TTC549 (cell line): ENCODE results near the gene UBASH3A.

ENCODE experiments used
- FAIRE-seq: peaks from 2 replicates; lab custom pipeline; 2012; peaks lifted over from hg19 to GRCh38; lab: Jason Lieb, UNC

Gene UBASH3A

DNA sequence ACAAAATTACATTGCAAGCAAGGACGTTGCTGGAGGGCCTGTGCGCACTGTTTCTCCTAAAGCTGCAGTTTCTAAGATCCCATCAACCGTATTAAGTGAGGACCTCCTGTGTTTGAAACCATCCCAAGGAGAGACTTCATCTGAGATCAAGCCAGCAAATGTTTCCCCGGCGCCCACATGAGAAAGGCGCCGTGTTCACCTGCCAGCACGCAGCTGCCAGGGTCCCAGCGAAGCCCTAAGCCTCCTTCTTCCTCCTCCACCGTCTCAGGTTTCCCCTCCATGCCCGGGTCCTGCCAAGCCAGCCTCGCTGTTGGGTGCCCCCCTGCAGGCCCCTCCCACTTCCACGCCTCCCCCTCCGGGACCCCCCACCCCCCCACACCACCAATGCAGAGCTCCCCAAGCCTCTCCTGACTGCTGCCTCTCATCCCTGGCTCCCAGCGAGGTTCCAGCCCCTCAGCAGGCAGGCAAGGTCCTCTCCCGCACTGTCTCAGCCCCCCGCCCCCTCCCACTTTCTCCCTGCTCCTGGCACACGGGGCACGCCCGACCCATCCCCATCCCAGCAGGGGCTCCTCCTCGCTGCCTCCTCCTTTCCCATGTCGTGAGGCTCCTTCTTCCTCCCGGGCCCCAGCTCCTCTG lies 28.7 kb upstream of the UBASH3A start:
- no peak for FAIRE-seq

DNA sequence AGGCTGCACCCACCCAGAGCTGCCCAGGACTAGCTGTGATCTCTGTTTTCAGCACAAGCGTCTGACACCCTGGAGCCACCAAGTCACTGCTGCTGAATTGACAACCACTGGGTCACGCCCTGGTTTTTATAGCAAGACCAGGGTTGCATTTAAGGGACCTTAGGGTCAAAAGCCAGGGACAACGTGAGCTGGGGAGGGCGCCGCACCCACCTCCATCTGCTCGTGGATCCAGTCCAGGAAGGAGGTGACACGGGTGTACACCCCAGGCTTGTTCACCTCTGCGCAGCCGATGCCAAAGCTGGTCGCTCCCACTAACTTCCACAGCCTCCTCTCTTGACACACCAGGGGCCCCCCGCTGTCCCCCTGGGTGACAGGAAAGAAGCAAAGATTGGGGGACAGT lies 28.2 kb upstream of the UBASH3A start:
- no peak for FAIRE-seq

DNA sequence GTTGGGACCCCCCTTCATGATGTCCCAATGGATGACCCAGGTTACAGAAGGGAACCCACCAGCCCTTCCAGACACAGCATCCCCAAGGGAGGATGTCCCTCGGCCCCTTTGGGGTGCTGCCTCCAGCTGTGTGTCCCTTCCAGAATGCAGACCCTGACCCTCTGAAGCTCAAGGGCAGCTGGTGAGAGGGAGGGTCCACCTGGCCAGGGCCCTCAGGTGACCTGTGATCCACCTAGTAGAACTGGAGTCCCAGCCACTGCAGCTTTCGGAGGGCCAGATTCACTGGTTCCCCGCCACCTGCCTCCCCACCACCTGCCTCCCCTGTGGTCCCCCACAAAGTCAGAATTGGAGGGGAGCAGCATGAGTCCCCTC lies 27.8 kb upstream of the UBASH3A start:
- no peak for FAIRE-seq

DNA sequence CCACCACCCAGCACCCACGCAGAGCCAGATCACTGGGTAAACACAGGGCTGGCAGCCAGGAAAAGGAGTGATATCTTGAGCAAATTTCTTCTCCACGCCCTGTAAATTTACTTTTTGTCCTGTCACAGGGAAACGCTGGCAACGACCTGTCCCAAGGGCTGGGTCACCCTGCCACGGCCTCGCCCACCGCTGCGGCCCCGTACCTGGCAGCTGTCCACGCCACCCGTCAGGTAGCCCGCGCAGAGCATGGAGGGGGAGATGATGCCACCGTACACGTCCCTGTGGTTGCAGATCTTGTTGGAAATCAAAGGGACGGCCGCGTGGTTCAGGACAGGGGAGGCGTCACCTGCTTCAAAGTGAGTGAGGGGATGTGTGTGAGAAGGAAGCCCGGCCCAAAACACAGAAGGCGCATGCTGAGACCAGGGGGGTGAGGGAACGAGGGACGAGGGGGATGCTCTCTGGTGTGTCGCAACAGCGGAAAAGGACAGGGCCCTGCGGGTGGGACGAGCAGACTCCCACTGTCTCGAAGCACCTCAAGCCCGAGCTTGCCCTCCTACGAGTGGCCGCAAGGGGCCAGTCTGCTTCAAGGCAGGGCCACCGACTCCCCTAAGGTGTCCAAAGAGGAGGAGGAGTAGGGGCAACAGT lies 27.2 kb upstream of the UBASH3A start:
- no peak for FAIRE-seq

DNA sequence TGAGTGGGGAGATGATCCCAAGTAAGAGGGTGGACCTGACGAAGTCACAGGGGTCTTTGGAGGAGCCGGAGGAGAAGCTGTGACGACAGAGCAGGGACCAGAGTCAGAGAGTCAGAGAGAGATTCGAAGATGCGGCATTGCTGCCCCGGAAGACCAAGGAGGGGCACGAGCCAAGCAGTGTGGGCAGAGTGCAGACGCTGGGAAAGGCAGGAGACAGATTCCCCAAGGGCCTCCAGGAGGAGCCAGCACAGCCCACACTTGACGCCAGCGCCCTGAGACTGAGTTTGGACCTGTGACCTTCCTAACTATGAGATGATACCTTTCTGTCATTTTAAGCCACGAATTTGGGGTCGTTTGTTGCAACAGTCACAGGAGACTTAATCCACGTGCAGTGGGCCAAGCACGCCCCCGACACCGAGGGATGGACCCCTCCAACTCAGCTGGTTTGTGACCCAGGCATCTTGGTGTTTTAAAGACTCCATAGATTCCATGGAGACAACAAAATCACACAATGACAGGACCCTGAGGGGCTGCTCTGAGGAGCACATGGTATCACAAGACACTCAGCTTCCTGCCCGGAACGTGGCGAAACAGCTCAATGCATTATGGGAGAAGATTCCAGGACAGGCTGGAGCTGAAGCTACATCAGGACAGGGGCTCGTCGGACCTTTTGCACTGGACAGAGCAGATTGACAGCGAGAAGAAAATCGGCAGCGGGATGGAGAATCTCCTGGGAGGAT lies 26.3 kb upstream of the UBASH3A start:
- FAIRE-seq: no peak

DNA sequence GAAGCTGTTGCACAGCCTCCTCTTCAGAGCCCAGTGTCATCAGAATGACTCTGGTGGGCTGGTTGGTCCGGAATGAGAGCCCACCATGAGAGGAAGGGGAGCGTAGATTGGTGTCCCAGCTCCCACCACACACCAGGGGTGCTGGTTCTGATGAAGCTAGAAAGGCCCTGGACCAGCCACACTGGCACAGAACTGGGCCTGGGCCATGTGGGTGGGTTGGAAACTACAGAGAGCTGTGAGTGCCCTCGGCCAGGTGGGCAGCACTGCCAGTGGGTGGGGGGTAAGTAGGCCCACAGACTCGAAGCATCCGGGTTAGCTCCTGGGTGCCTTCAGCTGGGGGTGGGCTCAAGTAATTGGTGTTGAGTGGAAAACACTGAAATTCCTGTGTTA lies 25.8 kb upstream of the UBASH3A start:
- no peak for FAIRE-seq

DNA sequence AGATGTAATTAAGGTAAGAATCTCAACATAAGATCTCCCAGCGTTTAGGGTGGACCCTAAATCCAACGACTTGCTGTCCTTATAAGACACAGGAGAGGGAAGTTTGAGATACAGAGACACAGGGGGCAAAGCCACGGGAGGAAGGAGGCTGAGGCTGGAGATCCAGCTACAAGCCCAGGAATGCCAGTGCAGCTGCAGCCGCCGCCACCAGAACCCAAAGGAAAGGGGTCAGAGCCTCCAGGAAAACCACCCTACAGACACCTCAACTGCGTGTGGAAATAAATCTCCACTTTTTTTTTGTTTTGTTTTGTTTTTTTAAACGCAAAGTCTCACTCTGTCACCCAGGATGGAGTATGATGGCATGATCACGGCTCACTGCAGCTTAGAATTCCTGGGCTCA lies 25.3 kb upstream of the UBASH3A start:
- FAIRE-seq: no peak

DNA sequence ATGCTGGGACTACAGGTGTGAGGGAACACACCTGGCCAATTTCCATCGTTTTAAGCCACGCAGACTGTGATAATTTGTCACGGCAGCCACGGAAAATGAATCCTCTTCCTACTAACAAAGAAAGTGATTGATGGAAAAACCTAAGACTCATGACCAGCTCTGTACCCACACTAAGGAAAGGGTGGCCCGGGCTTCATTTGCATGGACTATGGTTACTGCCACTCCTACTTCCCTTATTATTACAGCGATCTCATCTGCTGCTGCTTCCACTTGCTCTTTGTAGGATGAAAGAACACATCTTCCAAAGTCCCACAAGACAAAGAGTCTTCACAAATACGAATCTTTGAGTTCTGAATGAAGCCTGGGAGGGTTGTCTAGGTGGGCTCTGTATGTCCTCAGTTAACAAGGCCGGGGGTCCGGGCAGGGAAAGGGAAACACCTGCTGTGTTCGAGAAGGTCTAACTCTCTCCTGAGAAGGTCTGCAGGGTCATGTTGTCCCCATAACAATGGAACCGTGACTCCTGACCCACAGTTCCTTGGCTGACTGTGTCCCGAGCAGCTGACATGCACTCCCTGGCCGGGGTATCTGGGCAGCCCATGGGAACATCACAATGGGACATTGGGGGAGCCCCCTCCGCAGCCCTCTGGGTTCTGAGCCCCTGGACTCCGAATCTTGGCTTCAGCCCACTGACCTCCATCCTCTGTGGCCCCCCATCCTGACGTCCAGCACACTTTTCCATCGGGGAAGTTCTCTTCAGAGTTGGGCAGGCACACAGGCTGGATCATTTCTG lies 24.1 kb upstream of the UBASH3A start:
- FAIRE-seq: no peak

DNA sequence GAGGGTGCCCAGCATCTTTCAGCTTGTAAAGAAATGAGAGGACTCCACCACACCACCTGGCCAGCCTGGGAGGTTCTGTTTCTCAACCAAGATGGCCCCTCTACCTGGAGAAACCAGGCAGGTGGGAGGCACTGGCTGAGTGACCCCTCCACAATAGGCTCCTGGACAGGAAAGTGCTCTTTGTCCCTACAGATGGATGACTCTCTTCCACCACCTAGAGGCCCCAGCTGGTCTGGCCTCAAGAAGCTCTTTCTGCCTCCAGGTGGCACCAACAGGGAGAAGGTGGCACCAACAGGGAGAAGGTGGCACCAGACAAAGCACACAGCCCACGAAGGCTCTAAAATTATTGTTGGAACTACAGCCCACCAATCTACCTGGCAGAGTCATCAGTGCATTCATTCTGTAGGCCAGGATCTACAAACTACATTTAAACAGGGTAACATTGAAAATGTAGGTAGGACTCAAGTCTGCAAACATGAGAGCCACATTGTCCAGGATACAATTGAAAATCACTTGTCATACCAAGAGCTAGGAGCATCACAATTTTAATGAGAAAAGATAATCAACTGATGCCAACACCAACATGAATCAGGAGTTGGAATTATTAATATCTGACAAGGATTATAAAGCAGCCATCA lies 22.2 kb upstream of the UBASH3A start:
- no peak for FAIRE-seq

DNA sequence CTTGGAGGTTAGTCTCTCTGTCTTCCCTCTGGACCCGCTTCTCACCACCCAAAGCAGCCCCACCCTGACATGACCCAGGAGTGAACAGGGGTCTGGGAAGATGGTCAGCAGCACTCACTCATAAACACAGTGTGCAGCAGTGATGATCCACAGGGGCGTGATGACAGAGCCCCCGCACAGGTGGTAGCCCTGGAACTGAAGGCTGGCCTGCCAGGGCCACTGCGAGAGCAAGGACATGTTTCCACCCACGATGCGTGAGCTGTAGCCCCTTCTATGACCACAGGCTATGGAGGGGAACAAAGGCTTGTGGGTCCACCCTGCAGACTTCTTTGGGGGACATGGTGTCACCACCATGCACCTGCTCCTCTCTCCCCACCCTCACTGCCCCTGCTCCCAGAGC lies 20.8 kb upstream of the UBASH3A start:
- FAIRE-seq: no peak

DNA sequence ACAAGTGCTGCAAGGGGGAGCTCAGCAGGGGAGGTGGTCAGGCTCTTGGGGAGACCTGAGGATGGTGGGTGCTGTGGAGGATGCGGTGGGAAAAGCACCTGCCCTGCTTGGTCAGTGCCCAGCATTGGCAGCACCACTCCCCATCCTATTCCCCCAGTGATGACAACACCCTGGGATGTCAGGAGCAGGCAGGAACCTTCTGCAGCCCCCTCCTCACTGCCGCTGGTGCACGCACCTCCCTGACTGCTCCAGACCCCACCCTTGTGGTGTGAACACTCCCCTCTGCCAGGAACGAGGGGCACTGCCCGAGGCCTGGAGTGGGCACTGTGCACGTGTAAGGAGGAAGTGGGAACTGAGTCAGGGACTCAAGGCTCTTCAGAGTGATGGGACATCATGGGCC lies 20.4 kb upstream of the UBASH3A start:
- FAIRE-seq: no peak

DNA sequence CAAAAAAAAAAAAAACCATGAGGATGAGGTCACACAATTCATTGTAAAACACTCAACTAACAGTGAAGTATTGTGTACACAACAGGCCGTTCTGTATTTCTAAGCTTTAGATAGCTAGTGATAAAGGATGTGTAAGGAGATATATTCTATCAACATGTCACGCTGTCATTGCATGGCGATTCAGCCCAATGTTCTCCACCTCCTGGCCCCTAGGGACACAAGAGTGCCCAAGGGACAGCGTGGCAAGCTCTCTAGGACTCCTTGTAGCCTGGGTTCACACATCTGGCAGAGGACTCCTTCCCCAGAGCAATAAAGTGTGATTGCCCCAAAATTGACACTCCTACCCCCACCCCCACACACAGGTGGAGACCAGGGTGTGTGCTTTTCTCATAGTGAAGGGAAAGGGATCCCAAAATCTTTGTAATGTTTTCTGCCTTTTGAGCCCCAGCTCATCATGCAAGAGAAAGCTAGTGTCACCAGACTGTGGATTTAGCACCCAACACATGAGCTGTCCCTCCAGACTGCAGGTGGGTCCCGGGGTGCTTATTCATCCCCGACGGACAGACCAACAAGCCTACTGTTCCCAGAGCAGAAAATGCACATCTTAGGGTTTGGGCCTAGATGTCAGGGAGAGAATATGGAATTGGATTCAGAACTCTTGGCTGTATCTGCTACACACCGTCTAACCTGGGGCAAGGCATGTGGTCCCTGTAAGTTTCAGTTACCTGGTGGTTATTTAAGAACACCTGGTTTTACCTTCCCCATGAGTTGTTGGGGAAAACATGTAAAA lies 19.4 kb upstream of the UBASH3A start:
- no peak for FAIRE-seq

DNA sequence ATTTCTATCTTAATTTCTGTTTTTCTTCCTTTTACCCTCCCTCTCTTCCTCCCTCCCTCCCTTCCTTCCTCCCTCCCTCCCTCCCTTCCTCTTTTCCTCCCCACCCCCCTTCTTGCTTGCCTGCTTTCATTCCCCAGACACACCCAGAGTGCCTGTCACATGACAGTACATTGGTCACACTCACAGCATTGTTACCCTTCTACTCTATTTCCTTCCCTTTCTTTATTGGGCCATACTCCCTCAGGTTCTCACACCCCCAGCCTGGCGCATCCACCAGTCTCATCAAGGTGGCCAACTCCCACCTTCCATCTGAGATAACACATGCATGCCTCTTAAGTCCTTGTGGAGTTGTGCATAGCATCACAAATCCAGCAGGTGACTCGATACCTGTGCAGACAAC lies 18.7 kb upstream of the UBASH3A start:
- FAIRE-seq: no peak

DNA sequence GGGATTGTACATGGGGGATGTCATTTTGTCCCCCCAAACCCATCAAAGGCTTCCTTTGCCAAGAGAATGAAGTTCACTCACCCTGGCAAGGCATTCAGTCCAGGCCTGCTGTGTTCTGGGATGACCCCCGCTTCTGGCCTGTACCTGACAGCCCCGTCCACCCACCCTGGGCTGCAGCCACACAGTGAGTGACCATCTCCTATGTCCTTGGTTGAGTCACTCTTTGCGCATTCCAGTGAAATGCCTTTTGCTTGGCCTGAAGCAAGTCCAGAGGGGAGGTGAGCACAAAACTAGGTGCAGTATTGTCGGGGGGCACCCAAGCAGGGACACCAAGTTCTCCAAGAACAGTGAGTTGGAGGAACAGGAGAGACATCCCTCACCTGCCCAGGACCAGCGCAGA lies 18.1 kb upstream of the UBASH3A start:
- FAIRE-seq: no peak

DNA sequence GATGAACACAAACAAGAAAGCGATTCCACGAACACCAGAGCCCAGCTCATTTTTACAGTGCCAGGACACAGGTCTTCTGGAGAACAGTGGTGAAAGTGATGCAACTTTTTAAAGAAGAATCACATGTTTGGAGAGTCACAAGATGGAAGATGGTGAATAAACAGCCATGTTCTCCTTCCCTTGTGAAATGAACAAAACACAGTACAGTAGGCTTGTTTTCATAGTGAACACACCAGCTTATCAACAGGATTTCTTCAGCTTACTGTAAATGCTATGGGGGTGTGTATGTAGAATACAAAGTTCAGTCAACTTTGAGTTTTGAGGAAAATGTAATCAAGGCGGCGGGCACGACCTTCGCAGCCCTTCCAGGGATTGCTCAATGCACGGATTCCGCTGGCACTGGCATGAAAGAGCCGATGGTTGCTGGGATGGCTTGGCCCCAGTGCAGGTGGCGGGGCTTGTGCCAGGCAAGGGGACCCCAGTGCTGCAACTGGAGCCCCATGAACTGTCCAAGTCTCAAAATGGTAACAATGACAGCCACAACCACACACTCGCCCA lies 17.6 kb upstream of the UBASH3A start:
- no peak for FAIRE-seq

DNA sequence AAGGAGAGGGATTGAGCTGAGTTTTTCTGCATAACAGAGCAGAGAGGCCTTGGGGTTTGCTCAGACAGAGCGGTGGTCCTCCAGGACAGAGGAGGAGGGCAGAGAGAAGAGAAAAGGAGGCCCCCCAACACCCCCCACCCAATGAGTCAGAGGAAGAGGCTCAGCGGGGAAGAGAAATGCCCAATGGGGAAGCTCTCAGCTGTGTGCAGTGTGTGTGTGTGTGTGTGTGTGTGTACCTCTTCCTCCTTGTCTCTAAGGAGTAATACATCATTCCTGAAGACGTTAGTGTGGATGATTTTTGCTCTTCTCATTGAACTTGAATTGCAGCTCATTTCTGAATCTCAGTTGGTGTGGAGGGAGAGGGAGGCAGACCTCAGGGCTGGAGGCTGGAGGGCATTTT lies 16.5 kb upstream of the UBASH3A start:
- no peak for FAIRE-seq

DNA sequence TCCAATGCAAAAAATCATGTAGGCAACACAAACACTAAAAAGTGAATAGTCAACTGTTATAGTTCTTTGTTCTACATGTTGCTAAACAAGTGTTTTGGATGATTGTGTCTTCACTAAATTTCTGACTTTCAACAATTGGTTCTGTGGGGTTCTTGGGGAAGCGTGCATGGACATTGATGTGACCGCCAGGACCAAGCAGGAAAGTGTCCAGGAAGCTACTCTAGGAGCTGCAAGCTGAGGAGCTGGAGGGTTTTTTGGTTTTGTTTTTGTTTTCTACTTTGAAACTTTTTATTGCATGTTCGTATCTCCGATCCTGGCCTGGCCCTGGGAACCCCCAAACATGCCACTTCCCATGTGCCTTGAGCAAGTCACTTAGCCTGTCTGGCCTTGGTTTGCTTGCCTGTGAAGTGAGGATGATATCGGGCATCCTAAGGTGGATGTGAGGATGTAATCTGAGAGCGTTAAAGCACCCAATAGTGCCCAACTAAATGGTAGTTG lies 15.8 kb upstream of the UBASH3A start:
- FAIRE-seq: no peak

DNA sequence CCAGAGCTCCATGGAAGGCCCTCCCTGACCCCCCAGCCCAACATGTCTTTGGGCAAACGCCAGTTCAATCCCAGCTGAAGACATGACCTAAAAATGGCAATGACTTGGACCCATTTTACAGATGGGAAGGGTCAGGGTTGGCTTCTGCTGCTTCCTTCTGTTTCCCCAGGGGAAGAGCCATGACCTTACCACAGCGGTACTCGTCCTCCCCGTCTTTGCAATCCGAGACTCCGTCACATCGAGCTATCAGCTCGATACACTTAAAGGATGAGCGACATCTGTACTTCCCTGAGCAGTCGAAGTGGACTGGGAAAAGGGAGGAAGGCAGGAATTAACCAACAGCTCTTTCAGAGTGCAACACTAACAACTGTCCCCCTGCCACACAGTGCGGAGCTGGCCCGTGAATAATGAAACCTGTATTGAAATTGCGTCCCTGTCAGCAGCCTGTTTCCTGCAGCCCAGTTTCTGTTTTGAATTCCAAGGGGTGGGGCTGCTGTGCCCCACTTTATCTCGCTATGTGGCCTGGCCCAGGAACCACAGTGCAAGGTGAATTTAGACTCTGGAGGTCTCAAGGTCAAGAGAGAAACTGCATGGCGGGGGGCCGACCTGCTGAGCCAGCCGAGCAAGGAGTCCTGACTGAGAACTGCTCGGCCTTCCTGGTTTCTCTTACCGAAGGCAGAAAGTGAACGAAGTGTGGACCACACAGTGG lies 14.8 kb upstream of the UBASH3A start:
- FAIRE-seq: no peak

DNA sequence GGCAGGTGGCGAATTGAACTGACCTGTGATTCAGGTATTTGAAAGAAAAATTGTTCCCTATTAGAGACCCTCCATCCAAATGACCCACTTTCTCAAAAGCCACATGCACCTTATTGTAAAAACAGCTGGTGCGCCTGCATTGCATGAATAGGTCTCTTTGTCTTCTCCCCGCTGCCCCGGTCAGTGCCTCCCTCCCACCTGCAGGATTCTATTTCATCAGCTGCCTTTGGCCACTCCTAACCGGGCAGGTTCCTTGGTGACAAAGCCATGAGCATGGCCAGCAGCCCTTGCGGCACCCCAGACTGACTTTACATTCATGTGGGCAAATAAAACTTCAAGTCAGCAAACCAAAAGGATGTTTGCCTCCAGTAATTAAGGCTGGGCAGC lies 14.3 kb upstream of the UBASH3A start:
- no peak for FAIRE-seq

DNA sequence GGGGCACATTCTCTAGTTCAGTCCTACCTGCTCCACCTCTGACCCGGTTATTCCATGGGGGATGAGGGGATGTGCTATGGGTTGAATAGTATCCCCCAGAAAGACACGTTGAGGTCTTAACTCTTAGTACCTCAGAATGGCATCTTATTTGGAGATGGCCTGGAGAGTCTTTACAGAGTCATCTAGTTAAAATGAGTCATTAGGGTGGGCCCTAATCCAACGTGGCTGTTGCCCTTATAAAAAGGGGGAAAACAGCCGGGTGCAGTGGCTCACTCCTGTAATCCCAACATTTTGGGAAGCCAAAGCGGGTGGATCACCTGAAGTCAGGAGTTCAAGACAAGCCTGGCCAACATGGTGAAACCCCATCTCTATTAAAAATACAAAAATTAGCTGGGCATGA lies 13.5 kb upstream of the UBASH3A start:
- no peak for FAIRE-seq

DNA sequence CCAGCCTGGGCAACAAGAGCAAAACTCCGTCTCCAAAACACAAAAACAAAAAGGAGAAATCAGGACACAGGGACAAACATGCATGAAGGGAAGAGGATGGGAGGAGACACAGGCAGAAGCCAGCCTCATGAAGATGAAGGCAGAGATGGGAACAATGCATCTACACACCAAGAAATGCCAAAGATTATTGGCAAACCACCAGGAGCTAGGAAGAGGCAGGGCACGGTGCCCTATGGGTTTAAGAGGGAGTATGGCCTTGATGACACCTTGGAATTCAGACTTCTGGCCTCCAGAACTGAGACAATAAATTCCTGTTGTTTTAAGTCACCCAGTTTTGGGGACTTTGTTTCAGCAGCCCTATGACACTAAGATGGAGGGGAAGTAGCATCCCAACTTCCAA lies 13.0 kb upstream of the UBASH3A start:
- FAIRE-seq: no peak
